Measurements from ENCODE around the gene FOXO3.
"Not testable (repeated sequence)": the region's sequence is repeated elsewhere in the genome, so short reads cannot be mapped to it uniquely, and the experiment has no call there.

The FOXO3 gene

DNA sequence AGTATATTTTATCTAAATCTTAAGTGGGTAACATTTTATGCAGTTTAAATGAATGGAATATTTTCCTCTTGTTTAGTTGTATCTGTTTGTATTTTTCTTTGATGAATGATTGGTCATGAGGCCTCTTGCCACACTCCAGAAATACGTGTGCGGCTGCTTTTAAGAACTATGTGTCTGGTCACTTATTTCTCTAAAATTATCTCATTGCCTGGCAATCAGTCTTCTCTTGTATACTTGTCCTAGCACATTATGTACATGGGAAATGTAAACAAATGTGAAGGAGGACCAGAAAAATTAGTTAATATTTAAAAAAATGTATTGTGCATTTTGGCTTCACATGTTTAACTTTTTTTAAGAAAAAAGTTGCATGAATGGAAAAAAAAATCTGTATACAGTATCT is 123.3 kb downstream of the FOXO3 start:
- DNase-seq (ENCODE audit: low read depth in 2 of 2) = not testable (repeated sequence)

DNA sequence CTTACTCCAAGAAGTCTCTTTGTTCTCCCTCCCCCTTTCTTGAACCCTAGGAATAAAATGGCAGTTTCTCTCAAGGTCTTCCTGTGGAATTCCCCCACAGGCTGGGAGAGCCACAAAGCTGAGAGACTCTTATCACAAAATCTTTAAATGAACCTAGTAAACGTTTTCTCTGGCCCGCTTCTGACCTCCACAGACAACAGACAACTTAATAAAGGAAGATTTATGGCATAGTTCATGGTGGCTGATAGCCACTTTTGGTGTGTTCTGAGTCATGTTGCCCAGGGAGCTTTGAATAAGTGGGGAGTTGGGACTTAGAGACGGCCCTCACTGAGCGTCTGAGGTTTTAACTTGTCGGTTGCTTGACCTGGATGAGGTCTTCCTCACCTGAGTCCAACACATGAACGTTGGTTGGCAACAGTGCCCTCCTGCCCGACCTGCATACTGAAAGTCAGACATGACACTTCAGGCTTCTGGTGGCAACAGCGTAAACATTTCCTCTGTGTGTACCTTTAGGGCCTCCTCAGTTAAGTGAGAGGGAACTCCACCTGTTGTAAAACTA is 124.1 kb downstream of the FOXO3 start:
- DNase-seq (ENCODE audit: low read depth in 2 of 2) = no peak

GRCh38 chr6:108685970-108686369 is 125.3 kb downstream of the FOXO3 start:
- no peak for DNase-seq (ENCODE audit: low read depth in 2 of 2)

- DNase-seq (ENCODE audit: low read depth in 2 of 2) = no peak
Observed at GRCh38 chr6:108686896-108687295, 126.2 kb downstream of the FOXO3 start.

GRCh38 chr6:108687921-108688320 is 127.2 kb downstream of the FOXO3 start:
- no peak for DNase-seq (ENCODE audit: low read depth in 2 of 2)

GRCh38 chr6:108689272-108690161 is 128.8 kb downstream of the FOXO3 start:
- DNase-seq (ENCODE audit: low read depth in 2 of 2) = no peak

- no peak for DNase-seq (ENCODE audit: low read depth in 2 of 2)
Observed at GRCh38 chr6:108690326-108691049, 129.8 kb downstream of the FOXO3 start.

- no peak for DNase-seq (ENCODE audit: low read depth in 2 of 2)
Observed at GRCh38 chr6:108693430-108694154, 132.9 kb downstream of the FOXO3 start.

GRCh38 chr6:108694816-108695215 is 134.1 kb downstream of the FOXO3 start:
- no peak for DNase-seq (ENCODE audit: low read depth in 2 of 2)

GRCh38 chr6:108697561-108698161 is 136.9 kb downstream of the FOXO3 start:
- DNase-seq (ENCODE audit: low read depth in 2 of 2) = no peak

- no peak for DNase-seq (ENCODE audit: low read depth in 2 of 2)
Observed at GRCh38 chr6:108698593-108699289, 138.0 kb downstream of the FOXO3 start.

- no peak for DNase-seq (ENCODE audit: low read depth in 2 of 2)
Observed at GRCh38 chr6:108699290-108700041, 138.7 kb downstream of the FOXO3 start.

- DNase-seq (ENCODE audit: low read depth in 2 of 2) = no peak
Observed at GRCh38 chr6:108702106-108702851, 141.6 kb downstream of the FOXO3 start.

DNA sequence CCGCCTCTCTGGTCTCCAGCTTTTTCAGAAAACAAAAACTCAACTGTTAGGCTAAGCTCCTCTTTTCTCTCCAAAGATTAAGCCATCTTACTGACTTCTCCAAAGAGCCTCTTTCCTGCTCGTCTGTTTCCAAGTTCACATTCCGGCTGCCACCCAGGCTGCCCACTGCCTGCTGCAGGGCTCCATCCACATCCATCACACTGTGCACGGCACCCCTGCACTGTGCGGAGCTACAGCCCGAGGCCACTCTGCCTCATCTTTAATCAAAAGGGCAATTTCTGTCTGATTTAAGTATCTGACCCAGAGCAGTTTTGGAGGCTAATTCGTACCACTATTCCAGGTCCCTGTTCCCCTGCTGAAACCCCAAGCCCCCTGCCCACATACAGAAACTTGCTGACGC is 145.9 kb downstream of the FOXO3 start:
- no peak for DNase-seq (ENCODE audit: low read depth in 2 of 2)

- no peak for DNase-seq (ENCODE audit: low read depth in 2 of 2)
Observed at GRCh38 chr6:108707328-108707976, 146.7 kb downstream of the FOXO3 start.

DNA sequence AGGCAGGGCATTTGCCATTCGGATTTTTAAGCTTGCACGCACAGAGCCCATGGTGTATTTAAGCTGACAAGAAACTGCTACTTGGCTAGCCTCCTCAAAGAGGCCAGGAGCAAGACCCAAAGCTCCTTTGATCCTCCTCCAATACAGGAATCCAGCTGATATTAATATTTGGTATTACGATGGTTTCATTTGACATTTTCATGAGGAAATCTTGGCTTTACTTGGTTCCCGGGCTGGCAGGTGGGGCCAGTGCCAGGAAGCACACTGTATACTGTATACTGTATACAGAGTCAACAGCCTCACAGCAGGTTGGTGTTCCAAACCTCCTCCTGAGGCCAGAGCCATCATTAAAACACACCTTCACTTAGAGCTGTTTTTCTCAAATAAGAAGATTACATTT is 149.3 kb downstream of the FOXO3 start:
- DNase-seq (ENCODE audit: low read depth in 2 of 2) = no peak

DNA sequence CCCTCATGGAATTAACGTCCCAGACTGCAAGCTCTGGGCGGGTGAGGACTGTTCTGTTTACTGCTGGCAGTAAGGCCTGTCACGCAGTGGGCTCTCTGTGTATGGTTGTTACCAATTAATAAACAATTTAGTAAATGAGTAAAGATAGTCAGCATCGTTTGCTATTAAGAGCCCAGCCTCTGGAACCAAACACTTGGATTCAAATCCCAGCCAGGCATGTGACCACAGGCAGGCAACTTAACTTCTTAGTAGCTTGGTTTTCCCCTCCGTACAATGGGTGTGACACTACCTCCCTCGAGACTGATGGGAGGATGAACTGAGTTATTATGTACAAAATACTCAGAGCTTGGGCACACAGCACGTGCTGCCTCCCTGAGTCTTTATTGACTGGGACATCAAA is 149.8 kb downstream of the FOXO3 start:
- DNase-seq (ENCODE audit: low read depth in 2 of 2) = no peak

DNA sequence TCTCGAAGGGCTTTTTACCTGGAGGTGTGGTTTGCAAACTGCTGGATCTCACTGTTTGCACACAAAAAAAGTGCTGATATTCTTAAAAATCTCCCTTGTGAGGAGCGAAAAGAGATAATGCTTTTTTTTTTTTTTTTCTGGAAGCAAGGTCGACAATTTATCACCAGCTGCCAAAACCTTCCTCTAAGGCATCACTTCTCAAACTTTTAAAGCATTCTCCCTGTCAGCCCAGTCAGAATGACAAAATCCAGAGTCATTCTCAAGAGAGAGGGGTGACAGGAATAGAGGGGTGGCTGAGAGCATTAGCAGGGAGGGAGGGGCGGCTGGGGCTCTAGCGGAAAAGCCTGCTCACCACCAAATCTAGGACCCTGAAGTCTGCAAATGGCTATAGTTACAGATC is 150.4 kb downstream of the FOXO3 start:
- no peak for DNase-seq (ENCODE audit: low read depth in 2 of 2)

DNA sequence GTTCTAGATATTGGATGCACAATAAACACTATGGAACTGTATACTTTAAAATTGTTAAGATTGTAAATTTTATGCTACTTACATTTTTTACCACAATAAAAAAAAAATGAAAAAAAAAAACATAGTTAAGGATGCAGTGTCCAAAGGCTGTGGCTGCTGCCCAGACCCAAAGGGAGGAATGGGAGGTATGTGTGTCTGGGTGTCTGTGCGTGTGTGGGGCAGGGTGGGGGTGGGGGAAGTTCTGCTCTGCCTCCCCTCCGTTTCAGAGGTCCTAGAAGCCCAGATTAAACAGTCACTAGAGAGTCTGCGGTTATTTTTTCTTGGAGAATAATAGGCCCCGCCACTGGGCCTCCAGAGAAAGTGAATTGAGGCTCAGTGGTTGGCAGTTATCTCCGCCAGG is 151.1 kb downstream of the FOXO3 start:
- DNase-seq (ENCODE audit: low read depth in 2 of 2) = no peak
